ENCODE data around the gene HPS4.

DNA sequence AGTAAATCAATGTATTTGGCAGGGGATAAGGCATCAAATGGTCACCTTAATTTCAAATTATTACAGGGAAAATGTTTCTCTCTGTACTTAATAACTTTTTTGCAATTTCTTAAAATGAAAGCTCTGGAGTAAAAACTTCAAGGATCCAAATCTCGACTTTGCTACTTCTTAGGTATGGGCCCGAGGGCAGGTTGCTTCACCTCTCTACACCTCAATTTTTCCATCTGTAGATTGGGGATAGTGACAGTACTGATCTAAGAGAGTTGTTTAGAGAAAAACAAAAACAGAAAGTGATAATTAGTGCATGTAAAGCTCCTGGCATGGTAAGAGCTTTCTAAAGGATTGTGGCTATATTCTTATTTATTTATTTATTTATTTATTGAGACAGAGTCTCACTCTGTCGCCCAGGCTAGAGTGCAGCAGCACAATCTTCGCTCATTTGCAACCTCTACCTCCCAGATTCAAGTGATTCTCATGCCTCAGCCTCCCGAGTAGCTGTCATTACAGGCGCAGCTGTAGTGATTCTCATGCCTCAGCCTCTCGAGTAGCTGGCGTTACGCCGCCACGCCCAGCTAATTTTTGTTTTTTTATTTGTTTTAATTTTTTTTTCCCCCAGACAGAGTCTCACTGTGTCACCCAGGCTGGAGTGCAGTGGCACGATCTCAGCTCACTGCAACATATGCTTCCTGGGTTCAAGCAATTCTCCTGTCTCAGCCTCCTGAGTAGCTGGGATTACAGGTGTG lies 31.0 kb upstream of the HPS4 start:
- no peak for TF ChIP-seq POLR2A (IDR thresholded peaks at IDR 0.05; ENCODE audit: low read length)
- TF ChIP-seq GATA1 (IDR thresholded peaks at IDR 0.05; ENCODE audit: low read depth, low read length) = no peak

Data from erythroblast (primary cell).